IPS-NIHi11 (cell line): ENCODE measurements around the gene PRH1.

Source experiments
- DNase-seq: peaks from one replicate; pipeline ENCODE4 v3.0.0; 2012; ENCODE audit warnings: mixed read lengths, low spot score

Gene PRH1

DNA sequence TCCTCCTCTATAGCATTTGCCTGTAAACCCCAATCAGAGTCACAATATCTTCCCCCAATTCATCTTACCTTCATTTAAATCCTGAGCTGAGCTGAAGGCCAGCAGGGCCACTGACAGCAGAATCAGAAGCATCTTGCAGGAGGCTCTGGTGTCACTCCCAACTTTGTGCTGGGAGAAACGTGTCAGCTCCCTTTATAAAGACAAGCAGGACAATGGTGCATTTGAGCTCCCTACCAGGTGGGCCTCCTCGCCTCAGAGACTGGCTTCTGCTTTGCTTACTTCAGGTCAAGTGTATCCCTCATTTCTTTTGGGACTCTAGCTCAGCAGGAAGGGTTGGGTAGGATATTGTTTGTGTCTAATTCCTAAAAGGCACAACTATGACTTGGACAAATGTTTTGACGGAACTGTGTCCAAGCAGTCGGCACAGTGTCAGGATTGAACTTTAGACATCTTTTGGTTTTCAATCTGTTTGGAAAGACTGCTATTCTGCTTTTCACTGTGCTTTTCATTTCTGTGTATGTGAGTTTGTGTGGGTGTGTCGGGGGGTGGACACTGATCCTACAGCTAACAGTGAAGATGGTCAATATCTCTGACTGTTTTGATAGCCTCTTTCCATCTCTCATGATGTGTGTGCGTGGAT, at the start of gene PRH1:
Gene PRH1 (minus strand): TSS at position 170 of the 640 bp plus-strand sequence. CDS start 38 bp downstream, at position 132.
- DNase-seq: no peak

DNA sequence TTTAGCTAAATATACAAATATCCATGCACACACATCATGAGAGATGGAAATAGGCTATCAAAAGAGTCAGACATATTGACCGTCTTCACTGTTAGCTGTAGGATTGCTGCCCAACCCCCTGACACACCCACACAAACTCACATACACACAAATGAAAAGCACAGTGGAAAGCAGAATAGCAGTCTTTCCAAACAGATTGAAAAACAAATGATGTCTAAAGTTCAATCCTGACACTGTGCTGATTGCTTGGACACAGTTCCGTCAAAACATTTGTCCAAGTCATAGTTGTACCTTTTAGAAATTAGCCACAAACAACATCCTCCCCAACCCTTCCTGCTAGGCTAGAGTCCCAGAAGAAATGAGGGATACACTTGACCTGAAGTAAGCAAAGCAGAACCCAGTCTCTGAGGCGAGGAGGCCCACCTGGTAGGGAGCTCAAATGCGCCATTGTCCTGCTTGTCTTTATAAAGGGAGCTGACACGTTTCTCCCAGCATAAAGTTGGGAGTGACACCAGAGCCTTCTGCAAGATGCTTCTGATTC, 44.8 kb upstream of the PRH1 start, which contains the start of gene PRH2:
Gene PRH2 (plus strand): TSS at position 491 of the 541 bp plus-strand sequence. CDS start 38 bp downstream, at position 529.
- no peak for DNase-seq

DNA sequence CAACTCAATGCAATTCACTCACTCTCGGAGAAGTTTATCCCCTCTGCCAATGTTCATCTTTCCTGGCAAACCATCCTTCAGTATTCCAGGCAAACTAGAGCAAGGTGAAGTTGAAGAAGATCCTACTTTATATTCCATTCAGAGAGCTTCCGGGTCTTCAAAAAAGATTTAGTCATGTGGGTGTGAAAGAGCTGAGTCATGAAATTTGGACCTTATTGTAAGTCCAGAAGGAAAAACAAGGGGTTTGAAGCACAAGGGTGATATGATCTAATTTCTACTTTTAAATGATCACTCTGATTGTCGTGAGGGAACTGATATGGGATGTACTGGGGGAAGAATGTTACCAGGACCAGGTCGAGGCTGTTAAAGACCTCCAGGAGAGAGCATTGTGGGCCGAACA, 42.2 kb upstream of the PRH1 start:
- DNase-seq: no peak

DNA sequence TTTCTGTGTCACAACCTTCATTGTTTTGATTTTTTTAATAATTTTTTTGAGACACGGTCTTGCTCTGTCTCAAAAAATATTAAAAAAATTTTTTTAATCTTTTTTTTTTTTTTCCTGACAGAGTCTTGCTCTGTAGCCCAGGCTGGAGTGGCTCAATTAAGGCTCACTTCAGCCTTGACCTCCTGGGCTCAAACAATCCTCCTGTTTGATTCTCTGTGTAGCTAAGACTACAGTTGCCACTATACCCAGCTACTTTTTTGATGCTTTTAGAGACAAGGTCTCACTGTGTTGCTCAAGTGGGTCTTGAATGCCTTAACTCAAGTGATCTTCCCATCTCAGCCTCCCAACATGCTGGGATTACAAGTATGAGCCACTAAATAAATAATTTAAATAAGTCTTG, 35.8 kb upstream of the PRH1 start:
- DNase-seq: no peak

DNA sequence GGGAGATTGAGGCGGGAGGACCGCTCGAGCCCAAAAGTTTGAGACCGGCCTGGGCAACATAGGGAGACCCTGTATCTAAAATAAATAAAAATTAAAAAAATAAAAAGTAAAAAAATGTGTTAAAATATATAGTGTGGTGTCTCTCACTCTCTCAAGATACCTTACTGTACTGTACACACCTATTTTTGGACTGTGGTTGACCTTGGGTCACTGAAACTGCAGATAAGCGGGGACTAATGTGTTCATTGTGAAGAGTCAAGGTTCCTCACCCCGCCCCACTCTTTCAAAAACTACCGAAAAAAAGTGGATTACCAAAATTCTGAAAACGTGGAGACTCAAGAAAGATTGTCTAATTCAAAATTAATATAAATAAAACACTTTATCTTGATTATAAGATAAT, 26.3 kb upstream of the PRH1 start:
- DNase-seq: no peak

DNA sequence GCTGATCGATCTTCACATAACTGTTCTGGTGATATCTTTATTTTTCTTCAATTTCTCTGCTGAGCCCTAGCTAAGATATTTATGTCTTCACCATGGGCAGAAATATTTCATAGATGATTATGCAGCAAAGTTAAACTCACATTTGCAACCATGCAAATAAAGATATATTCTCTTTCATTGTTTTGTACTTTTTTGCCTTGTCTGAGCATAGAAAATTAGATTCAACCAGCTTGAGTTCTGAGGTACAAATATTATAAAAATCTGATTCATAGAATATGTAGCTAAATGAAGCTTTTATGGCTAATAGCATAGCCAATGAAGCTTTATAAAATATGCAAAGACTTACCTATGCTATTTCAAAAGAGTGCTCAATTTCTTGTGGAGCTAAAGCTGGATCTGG, 25.4 kb upstream of the PRH1 start, which contains the start of gene TAS2R13:
Gene TAS2R13 (minus strand): TSS at position 101 of the 400 bp plus-strand sequence. CDS start 264 bp downstream, outside the sequence.
- no peak for DNase-seq

DNA sequence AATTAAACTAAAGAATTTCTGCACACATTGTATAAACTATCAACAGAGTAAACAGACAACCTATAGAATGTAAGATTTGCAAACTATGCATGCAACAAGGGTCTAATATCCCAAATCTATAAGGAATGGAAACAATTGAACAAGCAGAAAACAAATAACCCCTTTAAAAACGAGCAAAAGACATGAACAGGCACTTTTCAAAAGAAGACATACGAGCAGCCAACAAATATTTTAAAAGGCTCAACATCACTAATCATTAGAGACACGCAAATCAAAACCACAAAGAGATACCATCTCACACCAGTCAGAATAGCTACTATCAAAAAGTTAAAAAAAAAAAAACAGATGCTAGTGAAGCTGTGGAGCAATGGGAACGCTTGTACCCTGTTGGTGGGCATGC, 20.6 kb upstream of the PRH1 start:
- DNase-seq: no peak

DNA sequence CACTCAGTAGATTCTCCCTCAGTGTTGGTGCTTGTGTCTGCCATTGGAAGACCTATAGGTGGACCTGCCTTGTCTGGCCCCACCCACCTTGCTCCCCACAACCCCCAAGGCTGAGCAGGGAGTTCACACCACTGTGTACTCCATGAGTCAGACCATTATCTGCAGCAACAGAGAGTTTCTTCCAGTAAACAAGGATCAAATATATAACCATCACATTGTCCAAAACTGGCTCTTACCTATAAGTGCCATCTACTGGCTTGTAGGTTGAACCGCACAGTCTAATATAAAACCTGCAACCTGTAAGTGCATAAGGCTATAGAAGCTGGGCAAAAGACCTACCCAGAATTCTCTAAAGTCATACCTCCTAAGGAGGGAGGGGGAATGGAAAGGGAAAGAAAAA, 17.4 kb upstream of the PRH1 start:
- DNase-seq: no peak

DNA sequence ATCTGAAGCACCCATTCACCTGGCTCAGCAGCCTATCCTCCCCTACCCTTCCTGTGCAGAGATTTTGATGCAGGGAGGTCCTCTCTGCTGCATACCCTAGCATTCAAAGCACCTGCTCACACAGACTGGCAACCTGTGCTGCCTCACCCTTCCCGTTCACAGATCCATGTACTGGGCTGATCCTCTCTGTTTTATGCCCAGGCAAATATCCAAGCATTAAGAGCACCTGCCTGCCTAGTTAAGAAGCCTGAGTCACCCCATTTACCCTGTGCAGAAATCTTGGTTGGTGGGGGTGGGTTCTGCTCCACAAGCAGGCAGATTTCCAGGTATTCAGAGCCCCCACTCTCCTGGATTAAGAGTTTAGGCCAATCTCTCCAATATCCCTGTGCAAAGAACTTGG, 16.9 kb upstream of the PRH1 start:
- no peak for DNase-seq

DNA sequence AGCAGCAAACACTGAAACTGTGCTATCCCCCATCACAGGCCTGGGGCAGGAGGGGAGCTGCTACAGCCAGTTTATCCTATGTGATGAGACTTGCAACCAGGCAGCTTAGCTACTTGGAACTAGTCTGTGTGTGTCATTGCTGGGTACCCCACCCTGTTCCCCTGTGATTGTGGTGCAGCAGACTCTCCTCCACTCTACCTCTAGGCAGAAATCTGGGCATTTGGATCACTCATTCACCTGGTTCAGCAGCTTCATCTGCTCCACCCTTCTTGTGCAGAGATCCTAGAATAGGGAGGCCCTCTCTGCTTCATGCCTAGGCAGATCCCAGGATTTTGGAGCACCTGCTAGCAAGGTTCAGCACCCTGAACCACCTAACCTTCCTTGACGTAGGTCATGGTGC, 16.5 kb upstream of the PRH1 start:
- DNase-seq: no peak

DNA sequence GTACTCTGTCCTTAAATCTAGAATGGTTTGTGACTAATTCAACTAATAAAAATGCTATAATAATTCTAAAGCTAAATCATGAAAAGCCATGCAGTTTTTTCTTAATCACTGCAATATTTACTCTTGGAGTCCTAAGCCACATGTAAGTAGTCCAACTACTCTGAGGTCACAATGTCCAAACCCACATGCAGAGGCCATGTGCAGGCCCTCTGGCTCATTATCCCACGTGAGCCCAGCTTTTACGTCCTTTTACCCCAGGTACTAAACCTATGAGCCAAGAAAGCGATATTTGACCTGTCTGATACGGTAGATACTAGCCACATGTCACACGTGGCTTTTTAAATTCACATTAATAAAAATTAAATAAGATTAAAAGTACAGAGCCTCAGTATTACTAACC, 12.8 kb upstream of the PRH1 start:
- DNase-seq: no peak

DNA sequence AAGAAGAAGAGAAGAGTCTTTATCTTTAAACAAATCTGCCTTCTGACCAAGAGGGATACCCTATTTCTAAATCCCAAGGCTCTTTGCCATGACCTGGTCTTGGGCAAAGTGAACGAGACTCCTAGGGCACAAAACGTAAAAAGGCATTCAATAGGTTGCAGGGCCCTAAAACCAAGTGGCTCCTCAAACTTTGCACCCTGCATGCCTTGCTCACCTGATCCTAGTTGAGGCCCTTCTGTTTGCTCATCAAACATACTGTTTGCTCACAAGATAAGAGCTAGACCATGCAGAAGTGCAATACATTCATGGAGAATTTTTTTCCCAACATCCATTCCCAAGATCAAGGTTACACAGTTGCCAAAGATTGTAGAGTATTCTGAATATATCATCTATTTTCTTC, 7.9 kb upstream of the PRH1 start:
- DNase-seq: no peak

DNA sequence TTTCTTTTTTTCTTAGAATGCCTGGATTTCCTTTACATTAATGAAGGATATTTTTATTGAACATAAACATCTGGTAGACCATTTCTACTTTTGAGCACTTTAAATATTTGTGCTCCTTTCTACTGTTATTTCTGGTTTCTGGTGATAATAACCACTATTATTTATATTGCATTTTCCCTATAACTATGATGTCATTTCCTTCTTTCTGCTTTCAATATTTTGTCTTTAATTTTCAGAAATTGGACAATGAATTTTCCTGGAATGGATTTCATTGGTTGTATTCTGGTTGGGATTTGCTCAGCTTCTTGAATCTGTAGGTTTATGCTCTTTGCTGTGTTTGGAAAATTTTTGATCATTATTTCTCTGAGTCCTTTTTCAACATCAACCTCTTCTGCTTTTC, 5.2 kb upstream of the PRH1 start:
- DNase-seq: no peak

DNA sequence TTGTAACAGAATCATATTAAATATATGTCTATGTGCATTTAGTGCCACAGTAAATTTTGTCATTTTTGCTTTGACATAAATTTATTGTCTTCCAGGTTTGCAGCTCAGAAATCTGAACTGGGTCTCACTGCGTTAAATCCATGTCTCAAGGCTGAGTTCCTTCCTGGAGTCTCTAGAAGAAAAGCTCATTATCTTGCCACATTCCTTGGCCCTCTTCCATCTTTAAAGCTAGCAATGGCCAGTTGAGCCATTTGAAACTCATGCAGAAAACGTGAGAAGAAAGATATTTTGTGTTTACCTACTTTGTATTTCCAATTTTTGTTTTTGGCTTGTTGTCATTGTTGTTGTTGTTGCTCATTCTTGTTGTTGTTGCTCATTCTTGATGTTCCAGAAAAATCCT, 10.7 kb downstream of the PRH1 start:
- no peak for DNase-seq

DNA sequence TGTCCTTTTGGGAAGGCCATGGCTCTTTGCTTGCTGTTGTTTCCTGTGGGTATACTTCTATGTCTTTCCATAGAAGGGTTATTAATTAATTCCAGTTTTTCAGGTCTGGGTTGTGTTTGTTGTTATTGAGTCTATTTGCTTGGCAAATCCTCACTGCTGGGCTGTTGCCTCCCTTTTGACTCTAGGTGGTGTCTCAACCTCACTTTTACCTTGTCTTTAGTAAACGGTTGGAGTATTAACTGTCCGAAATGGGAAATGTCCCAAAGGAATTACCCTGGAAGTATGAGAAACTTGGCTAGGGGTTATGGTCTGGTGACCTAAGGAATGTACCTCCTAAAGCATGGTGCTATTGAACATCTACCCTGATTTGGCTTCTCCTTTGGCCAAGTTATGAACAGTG, 16.7 kb downstream of the PRH1 start:
- no peak for DNase-seq

DNA sequence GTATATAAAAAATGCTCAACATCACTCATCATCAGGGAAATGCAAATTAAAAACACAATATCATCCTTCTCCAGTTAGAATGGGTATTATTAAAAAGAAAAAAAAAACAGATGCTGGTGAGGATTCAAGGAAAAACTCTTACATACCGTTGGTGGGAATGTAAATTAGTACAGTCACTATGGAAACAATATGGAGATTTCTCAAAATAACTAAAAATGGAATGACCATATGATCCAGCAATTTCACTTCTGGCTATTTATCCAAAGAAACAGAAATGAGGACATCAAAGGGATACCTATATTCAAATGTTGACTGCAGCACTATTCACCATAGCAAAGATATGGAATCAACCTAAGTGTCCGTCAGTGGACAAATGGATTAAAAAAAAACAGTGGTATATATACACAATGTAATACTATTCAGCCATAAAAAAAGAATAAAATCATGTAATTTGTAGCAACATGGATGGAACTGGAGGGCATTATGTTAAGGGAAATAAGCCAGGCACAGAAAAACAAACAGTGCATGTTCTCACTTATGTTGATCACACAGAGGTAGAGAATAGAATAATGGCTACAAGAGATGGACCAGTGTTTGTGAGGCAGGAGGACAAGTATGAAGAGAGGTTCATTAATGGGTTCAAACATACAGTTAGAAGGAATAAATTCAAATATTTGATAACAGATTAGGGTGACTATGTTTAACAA, 20.4 kb downstream of the PRH1 start:
- no peak for DNase-seq

DNA sequence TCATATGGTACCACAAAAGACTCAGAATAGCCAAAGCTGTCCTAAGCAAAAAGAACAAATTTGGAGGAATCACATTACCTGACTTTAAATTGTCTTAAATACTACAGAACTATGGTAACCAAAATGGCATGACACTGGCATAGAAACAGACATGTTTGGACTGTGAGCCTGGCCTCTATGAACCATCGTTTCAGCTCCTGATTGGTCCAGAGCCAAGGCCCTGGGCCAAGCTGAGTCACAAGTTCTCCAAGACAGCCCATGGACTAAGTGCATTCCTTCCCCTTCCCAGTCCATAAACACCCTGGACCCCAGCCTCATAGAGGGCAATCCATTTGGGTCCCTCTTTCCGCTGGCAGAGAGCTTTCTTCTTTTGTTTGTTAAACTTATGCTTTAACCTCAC, 22.7 kb downstream of the PRH1 start:
- no peak for DNase-seq

DNA sequence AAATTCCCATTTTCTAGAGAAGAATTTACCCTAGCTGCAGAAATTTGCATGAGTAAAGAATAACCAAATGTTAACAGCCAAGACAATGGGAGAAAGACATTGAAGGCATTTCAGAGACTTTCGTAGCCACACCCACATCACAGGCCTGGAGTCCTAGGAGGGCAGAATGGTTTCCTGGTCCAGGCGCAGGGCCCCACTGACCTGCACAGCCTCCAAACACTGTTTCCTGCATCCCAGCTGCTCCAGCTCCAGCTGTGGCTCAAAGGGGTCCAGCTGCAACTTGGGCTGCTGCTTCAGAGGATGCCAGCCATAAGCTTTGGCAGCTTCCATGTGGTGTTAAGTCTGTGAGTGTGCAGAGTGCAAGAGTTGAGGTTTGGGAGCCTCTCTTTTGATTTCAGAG, 28.2 kb downstream of the PRH1 start:
- no peak for DNase-seq

DNA sequence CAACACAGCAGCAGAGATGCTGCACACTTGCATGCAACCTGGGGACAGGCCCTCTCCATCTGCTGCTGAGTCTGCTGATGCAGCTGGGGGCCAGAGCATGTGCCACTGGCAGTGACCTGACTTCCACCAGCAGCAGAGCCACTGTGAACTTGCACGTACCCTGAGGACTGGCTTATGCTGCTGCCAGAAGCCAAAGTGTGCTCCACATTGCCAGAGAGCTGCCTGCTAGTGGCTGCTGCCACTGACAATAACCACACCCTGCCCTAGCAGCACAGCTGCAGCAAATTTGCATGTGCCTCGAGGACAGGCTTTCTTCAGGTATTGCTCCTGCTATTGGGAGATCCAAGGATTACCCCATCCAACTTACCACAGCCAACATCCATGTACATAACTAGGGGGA, 30.3 kb downstream of the PRH1 start:
- no peak for DNase-seq

DNA sequence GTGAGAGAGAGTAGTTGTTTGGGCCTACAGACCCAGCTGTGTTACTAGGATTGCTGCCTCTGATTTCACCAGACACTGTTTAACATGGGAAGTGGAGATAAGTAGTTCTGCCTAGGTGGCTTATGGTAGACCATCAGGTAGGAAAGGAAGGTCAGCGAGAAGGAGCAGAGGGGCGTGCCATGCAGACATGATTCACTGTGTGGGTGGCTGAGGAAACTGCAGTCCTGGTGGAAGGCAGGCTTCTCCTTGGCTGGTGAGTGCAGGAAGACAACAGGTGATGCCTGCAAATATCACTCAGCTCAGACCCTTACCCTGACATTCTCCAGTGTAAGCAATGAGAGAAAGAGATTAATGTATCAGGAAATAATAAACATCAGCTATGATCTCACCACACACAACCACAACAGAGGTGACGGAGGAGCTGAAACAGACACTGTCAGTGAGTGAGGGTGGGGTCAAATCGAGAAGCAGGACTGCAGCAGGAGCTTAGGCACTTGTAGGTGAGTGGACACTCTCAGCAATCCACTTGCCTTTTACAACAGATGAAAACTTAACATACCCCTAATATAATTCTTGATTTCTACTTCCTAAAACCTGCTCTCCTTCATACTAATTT, 32.7 kb downstream of the PRH1 start:
- no peak for DNase-seq

DNA sequence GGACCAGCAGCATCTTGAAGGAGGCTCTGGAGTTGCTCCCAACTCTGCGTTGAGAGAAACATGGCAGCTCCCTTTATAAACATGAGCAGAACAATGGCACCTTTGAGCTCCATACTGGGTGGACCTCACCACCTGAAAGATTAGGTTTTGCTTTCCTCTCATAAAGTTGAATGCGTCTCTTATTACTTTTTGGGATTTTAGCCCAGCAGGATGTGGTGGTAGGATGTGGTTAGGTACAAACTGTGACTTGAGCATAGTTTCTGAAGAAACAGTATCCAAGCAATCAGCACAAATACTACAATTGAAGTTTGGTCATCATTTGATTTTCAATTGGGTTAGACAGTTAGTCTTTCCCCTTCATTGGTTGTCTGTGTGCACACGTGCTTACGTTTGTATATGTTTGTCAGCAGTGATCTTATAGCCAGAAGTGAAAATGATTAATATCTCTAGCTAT, 34.6 kb downstream of the PRH1 start, which contains the start of gene PRR4:
Gene PRR4 (minus strand): TSS at position 51 of the 454 bp plus-strand sequence. CDS start 38 bp downstream, at position 13.
- DNase-seq: no peak

DNA sequence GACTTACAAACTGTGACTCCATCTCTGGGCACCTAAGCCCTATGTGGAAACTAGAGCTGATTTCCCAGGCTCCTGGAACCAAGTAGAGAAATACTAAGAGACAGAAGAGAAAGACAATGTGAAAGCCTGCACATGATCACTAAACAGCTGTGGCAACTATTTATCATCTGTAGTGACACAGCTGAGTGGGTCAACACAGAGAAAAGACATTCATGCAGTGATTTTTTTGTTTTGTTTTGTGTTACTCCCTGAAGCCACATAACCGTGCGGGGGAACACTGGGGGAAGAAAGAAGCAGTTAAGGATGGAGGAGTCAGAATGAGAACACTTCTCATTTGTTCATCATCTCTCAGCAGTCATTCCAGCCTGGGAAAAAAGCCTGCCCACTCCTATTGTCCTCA, 36.3 kb downstream of the PRH1 start:
- no peak for DNase-seq

DNA sequence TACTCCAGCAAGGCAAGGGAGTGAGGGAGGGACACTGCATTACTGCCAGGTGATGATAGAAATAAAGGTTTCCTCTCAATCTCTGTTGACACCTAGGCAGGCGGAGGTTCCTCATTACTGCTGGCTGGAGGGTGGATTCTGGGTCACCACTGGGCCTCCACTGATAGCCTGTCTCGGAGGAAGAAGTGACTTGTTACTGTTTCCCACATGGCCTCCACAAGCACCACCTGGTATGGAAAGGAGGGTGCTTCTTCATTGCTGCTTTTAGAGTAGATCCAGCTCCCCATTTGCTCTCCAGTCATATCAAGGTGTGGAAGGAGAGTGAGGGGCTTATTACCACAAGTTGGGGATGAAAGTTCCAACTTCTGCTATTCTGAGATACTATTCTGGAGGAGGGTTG, 41.2 kb downstream of the PRH1 start:
- no peak for DNase-seq
